T-helper 2 cell treated with Interferon-gamma antibody and Interleukin-4, amounts not matched to agents 100 ng/mL and 5 ng/mL, for 36 hours (primary cell): ENCODE measurements around the gene FRAS1. TPM values are rescaled to one million over a fixed set of nuclear protein-coding genes. Genes with fewer than 3 reads are reported as not detected.
"Not testable (repeated sequence)": the region's sequence is repeated elsewhere in the genome, so short reads cannot be mapped to it uniquely, and the experiment has no call there.

Experiments used
- intact Hi-C: fragments of 100-400 bp; cut with micrococcal nuclease; formaldehyde crosslinking; loops from one replicate; pipeline ENCODE4 v1.15.1; 2023
- total RNA-seq: library from RNA; stranded (reverse); gene quantifications from 2 replicates; pipeline ENCODE4 v1.2.3, GENCODE V29; 2022

Gene FRAS1
- total RNA-seq, 1 donor from 2014 or later, result not detected

DNA sequence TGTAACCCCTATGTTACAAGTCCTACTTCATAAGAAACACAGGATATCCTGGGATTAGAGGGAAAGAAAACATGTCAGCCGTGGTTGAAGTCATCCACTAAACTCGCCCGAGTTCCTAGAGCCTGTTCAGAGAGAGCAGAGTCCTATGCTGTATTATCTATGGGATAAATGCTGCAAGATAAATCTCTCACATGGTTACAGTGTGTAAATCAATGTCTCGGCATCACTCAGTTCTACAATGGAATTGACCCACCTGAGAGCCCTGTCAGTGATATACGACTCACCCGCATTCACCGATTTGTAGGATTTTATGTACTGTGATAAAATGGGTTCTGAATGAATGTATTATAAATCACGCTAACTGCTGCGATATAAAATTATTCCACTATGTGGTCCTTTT is 366.7 kb downstream of the FRAS1 start:
- intact Hi-C loops, result no loop called here

DNA sequence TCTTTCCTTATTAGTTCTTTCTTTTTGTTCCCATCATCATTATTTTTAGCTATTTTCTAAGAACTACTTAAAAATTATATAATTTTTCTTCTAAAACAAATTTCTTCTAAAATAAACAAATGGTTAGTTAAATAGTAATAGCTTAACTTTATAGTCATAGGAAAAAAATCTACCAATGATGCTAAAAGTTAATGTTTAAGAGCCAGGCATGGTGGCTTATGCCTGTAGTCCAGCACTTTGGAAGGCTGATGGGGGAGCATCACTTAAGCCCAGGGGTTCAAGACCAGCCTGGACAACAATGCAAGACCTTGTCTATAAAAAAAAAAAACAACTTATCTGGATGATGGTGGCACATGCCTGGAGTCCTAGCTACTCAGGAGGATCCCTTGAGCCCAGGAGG is 367.3 kb downstream of the FRAS1 start:
- intact Hi-C loops, result no loop called here

DNA sequence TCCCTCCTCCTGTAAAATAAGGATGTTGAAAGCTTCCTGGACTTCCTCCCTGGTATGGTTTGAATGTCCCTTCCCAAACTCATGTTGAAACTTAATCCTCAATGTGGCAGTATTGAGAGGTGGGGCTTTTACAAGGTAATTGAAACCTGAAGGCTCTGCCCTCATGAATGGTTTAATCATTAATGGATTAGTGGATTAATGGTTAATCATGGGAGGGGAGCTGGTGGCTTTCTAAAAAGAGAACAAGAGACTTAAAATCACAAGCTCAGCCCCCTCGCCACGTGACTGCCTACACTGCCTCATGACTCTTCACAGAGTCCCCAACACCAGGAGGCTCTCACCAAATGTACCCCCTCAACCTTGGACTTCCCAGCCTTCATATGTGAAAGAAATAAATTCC is 369.8 kb downstream of the FRAS1 start:
- intact Hi-C loops, result no loop called here

DNA sequence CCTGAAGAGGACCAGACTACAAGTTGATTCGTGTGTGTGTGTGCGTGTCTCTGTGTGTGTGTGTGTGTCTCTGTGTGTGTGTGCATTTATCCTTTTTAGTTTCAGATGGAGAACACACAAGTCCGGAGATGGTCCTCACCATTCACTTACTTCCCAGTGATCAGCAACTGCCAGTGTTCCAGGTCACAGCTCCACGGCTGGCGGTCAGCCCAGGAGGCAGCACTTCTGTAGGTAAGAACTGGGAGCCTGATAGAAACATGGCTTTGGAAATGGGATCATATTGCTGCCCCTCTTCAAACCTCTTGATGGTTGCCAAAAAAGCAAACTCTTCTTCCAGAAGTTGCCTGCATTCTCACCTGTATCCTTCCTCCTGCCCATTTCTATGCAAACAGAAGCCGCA is 371.9 kb downstream of the FRAS1 start:
- intact Hi-C loops, result no loop called here

DNA sequence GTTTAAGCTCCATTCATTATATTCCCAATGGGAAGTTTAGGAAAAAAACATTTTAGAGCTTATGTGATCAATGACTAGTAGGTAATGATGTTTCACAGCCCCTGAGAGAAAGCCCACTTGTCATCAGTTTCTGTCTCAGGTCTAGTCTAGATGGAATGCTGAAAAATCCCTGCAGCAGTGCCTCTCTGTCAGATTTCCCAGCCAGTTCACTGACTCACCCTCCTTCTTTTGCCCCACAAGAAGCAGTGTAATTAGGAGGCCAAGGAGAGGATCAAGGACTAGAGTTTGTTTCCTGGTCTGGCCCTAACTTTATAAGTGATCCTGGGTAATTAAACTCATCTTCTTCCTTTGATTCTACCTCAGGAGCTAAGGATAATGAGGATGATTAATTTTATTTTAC is 375.8 kb downstream of the FRAS1 start:
- intact Hi-C loops, result no loop called here

DNA sequence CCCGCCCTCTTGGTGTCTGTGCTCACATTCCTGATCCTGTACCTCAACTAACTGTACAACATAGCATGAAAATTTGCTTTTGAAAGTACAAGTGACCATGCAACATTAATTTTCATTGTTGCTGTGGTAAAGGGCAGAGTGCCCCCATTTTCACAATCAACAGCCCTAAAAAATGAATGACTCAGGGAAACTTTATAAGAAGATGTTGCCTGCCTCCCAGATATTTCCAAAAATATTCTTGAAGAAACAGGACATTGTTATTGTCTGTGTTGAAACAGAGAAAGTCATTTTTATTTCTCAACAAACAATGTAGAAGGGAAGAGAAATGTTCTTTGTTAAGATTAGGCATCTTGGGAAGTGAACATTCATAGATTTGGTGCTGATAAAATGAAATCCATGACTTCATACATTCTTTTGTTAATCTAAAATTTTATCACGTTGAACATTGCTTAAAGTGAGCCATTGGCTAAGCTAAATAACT is 380.5 kb downstream of the FRAS1 start:
- intact Hi-C loops, result no loop called here

DNA sequence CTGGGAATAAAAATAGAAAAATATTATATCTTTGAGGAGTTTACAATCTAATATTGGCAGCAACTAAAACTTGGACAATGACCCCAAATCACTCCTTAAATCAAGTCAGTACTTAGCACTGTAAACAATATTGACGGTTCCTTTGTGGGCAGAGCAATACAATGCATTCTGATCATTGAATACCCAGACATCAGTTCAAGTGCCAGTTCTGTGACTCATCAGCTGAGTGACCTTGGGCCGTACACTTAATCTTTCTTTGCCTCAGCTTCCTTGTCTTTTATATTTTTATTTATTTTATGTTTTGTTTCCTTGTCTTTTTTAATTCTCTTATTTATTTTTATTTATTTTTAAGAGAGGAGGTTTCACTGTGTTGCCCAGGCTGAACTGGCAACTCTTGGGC is 382.2 kb downstream of the FRAS1 start:
- intact Hi-C loops, result no loop called here

DNA sequence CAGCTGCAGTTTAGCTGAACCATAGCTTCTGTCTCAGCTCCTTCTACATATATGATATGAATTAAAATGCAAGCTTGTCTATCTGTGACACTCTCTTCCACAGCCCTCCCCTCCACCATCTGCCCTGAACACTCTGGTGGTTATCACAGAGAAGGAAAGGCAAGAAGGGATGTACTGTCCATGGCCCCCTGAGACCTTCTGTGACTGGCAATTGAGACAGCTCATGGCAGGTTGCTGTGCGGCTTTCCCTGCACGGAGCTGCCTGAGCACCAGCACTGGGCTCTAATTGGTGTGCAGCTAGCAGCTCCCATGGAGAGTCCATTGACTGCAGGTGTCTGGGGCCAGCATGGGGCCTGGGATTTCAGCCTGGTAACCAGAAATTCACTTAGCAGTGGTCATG is 384.6 kb downstream of the FRAS1 start:
- intact Hi-C loops, result no loop called here

DNA sequence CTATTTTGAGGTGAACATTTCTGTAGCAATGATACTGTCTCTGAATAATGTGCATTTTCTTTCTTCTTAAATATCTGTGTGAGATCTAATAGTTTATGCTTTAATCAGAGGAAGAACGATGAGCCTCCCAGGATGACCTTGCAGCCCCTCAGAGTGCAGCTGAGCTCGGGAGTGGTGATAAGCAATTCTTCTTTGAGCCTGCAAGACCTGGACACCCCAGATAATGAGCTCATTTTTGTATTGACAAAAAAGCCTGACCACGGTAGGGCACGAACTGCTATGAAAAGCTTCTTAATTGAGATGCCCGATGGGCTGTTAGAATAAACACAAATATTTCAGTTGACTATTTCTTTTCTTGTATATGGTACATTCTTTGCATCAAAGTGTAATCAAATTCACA is 389.5 kb downstream of the FRAS1 start:
- intact Hi-C loops, result no loop called here

DNA sequence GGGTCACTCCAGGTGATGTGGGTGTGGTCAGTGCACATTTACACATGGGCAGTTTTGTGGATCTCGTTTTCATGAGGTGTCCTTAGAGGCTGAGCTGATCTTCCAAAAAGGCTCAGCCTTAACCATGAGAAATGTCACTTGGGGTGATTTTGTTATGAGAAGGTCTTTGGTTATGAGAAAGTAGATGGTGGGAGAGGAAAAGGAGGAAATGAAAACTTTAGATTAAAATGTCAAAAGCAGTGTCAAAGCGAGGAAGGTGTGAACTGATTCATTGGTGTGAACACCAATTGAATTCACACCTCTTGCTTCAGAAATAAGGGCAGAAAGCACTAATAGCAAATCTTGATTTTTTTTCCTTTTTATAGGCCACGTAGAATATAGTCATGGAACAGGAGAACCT is 394.3 kb downstream of the FRAS1 start:
- intact Hi-C loops, result no loop called here

DNA sequence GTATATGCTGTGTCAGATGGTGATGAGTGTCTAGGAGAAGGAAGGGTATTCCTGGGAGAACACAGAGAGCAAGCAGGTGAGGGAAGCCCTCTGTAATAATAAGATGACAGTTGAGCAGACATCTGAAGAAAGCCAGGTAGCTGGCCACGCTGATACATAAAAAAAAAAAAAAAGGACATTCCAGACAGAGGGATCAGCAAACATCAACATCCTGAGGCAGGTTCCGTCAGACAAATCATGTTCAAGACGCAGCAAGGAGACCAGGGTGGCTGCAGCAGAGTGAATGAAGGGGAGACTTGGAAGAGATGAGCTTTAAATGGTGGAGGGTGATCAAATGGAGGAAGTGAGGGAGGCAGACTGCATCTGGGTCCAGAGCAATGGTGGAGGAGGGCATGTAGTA is 396.9 kb downstream of the FRAS1 start:
- intact Hi-C loops, result no loop called here

DNA sequence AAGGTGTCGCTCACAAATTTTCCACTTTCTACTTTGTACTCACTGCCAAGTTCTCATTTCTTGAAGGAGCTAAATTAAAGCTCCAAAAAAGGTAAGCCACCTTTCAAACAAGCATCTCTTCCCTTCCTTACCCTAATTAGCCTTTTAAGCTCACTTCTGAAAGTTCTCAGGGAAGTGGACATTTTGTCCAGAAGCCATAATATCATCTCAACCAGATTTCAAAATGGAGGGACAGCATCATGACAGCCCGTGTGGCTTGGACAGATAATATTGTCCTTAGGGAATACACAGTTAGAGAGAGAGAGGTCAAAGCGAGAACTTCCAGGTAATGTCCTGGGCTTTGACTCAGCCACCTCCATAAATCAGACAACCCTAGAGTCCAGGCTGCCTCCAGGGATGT is 400.6 kb downstream of the FRAS1 start:
- intact Hi-C loops, result no loop called here

DNA sequence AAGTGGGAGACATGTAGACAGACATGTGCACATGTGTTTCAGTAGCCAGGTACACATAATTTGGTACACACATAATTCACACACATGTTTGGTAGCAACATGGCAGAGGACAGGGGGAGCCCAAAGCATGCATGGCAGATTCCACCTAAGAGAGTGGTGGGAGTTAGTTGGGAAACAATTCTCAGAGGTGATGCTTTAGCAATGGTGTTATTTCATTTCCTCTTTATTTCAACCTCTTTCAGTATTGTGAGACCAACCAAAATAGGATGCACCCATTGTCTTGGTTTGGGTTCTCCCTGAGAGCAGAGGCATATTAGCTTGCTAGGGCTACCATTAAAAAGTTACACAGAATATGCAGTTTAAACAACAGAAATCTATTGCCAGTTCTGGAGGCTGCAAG is 402.2 kb downstream of the FRAS1 start:
- intact Hi-C loops, result no loop called here

DNA sequence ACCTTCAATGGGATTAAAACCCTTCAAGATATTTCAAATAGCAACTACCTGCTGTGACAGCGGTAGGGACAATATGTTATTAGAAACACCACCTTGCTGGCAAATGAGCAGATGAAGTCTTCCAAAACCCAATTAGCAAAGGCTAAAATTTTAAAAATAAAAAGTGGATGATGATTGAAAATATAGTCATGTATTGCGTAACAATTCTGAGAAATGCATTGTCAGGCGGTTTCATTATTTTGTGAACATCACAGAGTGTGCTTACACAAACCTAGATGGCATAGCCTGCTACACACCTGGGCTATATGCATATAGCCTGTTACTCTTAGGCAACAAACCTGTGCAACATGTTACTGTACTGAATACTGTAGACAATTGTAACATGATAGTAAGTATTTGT is 403.2 kb downstream of the FRAS1 start:
- intact Hi-C loops, result no loop called here

DNA sequence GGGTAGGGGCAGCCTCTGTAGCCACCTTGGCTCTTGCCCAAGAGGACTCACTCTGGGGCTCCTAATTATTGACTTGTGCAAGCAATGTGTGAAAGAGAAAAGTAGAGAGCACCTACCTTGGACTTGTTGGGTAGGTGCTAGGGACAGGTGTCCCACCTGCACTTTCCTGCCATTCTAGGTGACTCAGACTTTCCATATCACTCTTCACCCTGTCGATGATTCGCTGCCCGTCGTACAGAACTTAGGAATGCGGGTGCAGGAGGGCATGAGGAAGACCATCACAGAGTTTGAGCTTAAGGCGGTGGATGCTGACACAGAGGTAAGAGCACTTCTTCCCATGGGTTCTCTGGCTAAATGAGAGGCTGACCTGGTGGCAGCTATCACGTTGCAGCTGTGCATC is 407.1 kb downstream of the FRAS1 start:
- intact Hi-C loops, result no loop called here

DNA sequence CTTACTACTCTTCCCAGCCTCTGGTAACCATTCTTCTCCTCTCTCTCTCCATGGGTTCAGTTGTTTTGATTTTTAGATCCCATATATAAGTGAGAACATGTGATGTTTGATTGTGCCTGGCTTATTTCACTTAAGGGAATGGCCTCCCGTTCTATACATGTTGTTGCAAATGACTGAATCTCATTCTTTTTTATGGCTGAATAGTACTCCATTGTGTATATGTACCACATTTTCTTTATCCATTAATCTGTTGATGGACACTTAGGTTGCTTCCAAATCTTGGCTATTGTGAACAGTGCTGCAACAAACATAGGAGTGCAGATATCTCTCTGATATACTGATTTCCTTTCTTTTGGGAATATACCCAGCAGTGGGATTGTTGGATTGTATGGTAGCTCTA is 410.1 kb downstream of the FRAS1 start:
- intact Hi-C loops, result not testable (repeated sequence)

DNA sequence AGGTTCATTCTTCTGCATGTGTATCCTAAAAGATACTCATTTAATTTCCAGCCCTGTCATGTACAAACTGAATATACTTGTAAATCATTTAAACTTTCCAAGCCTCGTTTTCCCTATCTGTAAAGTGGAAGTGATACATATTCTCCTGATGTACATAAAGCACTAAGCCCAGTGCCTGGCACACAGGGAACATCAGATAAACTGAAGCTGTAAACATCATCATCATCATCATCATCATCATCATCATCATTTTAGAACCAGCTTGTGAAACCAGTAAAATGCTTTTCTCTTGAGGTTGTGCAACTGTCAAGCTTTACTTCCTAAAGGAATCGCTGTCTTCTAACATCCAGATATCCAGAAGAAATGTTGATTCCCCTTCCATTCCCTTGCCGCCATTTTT is 411.1 kb downstream of the FRAS1 start:
- intact Hi-C loops, result no loop called here

DNA sequence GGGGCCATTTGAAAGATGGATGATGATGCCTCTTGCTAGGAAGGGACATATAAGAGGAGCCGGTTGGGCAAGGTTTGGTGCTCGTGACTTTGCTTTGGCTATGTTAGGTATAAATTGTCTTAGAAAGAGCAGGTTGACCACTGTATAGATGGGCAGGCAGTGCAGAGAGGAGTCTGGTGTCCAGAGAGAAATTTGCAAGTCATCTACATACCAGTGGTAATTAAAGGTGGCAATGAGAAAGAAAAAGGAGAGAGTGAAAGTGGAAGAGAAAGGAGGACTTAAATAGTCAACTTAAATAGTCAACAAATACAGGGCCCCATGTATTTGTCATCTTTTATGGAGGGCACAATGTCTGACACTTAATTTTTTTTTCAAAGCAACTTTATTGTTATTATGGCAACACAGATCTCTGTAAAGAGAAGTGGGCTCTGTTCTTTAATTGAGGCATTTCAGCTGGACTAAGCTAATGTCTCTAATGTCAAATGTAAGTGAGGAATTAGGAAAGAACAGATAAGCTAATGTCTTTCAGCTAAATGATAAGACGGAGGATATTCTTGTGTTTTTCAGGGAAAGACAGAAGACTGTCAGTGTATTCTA is 419.1 kb downstream of the FRAS1 start:
- intact Hi-C loops, result no loop called here

DNA sequence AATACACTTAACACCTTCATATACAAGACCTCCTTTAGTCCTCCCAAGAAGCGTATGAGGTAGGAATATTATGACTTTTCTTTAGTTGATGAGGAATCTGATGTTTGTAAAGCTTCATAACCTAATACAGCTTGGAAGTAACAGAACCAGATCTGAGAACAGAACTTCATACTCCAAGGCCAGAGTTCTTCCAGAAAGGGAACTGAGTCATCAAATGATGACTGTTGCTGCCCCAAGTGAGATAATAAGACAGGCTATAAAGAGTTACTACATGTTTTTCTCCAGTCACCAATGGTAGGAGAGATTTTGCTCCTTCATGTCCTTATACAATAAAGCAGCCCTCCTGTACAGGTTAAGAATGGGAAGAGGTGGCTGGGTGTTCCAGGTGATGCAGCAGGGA is 420.2 kb downstream of the FRAS1 start:
- intact Hi-C loops, result no loop called here

DNA sequence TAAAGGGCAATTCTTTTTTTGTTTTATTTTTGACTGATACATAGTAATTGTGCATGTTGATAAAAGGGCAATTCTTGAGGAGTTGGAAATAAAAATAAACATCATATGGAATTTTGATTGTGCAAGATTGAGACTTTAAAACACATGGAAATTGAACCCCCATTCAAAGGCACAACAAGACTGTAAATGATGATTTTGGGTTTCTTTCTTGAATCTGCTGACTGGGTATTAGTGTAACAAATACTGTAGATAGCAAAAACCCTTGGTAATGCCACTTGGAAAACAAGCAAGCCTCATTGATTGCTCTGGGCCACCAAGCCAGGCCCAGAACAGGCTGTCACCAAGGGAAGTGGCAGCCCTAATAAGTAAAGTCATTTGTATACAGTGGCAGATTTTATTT is 421.4 kb downstream of the FRAS1 start:
- intact Hi-C loops, result no loop called here

DNA sequence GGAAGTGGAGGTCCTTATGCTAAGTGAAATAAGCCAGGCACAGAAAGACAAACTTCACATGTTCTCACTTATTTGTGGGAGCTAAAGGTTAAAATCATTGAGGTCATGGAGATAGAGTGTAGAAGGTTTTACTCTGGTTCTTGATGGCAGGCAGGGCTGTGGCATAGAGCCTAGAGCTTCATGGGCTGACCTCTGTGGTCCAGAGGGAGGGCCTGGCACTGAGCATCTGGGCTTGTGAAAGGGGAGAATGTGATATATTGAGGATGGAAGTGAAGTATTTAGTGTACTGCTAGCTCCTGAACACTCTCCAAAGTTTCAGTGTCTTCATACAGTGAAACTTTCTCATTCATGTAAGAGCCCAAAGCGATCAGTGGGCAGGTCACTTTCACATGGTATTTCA is 423.2 kb downstream of the FRAS1 start:
- intact Hi-C loops, result no loop called here

DNA sequence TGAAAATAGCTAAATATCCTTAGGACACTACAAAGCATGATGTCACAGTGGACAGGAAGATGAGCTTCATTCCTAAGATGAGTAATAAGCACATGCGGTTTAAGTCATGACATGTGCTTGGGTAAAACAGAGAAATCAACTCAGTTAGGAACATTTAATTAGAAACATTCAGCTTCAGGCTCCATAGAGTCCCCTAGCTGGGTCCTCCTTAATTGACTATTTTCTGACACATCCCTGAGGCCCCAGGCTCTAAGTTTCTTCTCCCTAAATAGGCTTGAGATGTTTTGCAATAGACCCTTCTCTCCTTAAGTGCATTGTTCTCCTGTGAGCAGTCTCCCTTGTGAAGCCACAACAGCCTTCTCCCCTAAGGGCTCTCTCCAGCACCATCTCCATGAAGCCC is 424.1 kb downstream of the FRAS1 start:
- intact Hi-C loops, result no loop called here

DNA sequence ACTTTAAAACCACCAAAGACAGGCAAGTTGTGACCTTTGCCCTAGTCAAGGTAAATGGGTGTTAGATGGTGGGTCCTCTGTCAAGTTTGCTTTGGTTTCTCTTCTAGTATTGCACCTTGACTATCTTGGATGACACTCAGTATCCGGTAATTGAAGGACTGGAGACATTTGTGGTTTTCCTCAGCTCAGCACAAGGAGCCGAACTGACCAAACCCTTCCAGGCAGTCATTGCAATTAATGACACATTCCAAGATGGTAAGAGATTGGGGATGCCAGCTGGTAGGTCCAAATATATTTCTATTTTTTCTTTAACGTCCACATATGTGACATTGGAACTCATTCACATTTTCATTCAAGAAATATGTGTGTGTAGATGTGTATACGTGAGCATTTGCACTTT is 425.2 kb downstream of the FRAS1 start:
- intact Hi-C loops, result no loop called here

DNA sequence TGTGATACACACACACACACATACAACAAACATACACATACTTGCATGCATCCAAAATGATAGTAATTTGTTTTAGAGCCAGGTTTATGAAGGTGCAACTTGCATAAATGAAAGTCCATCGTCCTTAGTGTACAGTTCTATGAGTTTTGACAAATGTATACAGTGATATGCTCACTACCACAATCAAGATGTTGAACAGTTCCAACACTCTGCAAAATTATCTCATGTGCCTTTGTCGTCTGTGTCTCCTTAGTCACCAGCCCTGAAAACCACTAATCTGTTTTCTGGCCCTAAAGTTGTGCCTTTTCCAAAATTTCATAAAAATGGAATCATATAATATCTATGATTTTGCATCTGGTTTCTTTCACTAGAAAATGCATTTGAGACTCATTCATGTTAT is 426.7 kb downstream of the FRAS1 start:
- intact Hi-C loops, result no loop called here
